D721Med (cell line): Measurements from ENCODE around the gene DPP10.

Experiments used
- DNase-seq: peaks from one replicate; pipeline ENCODE4 v3.0.0; 2011; ENCODE audit warnings: low spot score; ENCODE audit not compliant: insufficient read length
- FAIRE-seq: peaks from 2 replicates; lab custom pipeline; 2011; peaks lifted over from hg19 to GRCh38; lab: Jason Lieb, UNC
- CTCF ChIP-seq: IDR thresholded peaks from 2 replicates; pipeline ENCODE4 v1.5.1; 2012; ENCODE audit warnings: mild to moderate bottlenecking, control low read depth; ENCODE audit not compliant: insufficient read depth; ENCODE audit errors: missing control alignments

DPP10 gene

GRCh38 chr2:114548151-114548550 is 105.7 kb downstream of the DPP10 start:
- FAIRE-seq, result no peak

GRCh38 chr2:114550364-114550763 is 107.9 kb downstream of the DPP10 start:
- DNase-seq (no peak), FAIRE-seq (no peak)
- no peak for TF ChIP-seq CTCF

More at GRCh38 chr2:114548151-114548550, 105.7 kb downstream of the DPP10 start:
- DNase-seq, result no peak
- TF ChIP-seq CTCF, result no peak

- TF ChIP-seq CTCF, result peak; percentile 67
- FAIRE-seq, result no peak
These were observed 108.7 kb downstream of the DPP10 start for GRCh38 chr2:114550895-114551793.

GRCh38 chr2:114553027-114553426 is 110.6 kb downstream of the DPP10 start:
- FAIRE-seq, result no peak
- no peak for TF ChIP-seq CTCF
- no peak for DNase-seq

More at GRCh38 chr2:114550895-114551793, 108.7 kb downstream of the DPP10 start:
- no peak for DNase-seq

- FAIRE-seq (no peak), DNase-seq (no peak)
- TF ChIP-seq CTCF, result no peak
These were observed 126.7 kb downstream of the DPP10 start for GRCh38 chr2:114569166-114569565.

GRCh38 chr2:114577657-114578056 is 135.2 kb downstream of the DPP10 start:
- FAIRE-seq (no peak), DNase-seq (no peak)
- no peak for TF ChIP-seq CTCF

- DNase-seq, result no peak
- no peak for FAIRE-seq
- no peak for TF ChIP-seq CTCF
These were observed 137.1 kb downstream of the DPP10 start for GRCh38 chr2:114579542-114579941.
